DMS114 treated with DMSO at 0.1 percent for 48 hours (cell line): ENCODE results near the gene NXPE1.

Experiments used
- DNase-seq: peaks from one replicate; lab custom pipeline; 2025; ENCODE audit not compliant: unreplicated experiment; lab: John Stamatoyannopoulos, UW

Gene NXPE1

GRCh38 chr11:114563077-114563476 lies 3.4 kb upstream of the NXPE1 start:
- no peak for DNase-seq

GRCh38 chr11:114562166-114562916 lies 2.7 kb upstream of the NXPE1 start:
- no peak for DNase-seq

GRCh38 chr11:114556135-114556534 lies 3.5 kb downstream of the NXPE1 start:
- DNase-seq = no peak

GRCh38 chr11:114553642-114554041 lies 6.0 kb downstream of the NXPE1 start:
- no peak for DNase-seq

GRCh38 chr11:114551060-114551459 lies 8.6 kb downstream of the NXPE1 start:
- no peak for DNase-seq

GRCh38 chr11:114525682-114526081 lies 34.0 kb downstream of the NXPE1 start:
- no peak for DNase-seq

GRCh38 chr11:114524122-114524521 lies 35.6 kb downstream of the NXPE1 start:
- DNase-seq = no peak

- DNase-seq = no peak
These were observed 36.9 kb downstream of the NXPE1 start for GRCh38 chr11:114522818-114523217.

- DNase-seq = no peak
These were observed 48.1 kb downstream of the NXPE1 start for GRCh38 chr11:114511538-114511937.

- no peak for DNase-seq
These were observed 48.6 kb downstream of the NXPE1 start for GRCh38 chr11:114511079-114511478.

- no peak for DNase-seq
These were observed 57.8 kb downstream of the NXPE1 start for GRCh38 chr11:114501901-114502300.

GRCh38 chr11:114499756-114500155 lies 59.9 kb downstream of the NXPE1 start:
- DNase-seq = no peak

GRCh38 chr11:114496915-114497314 lies 62.8 kb downstream of the NXPE1 start:
- no peak for DNase-seq

GRCh38 chr11:114483929-114484328 lies 75.8 kb downstream of the NXPE1 start:
- DNase-seq = no peak

GRCh38 chr11:114482114-114482513 lies 77.6 kb downstream of the NXPE1 start:
- DNase-seq = no peak

GRCh38 chr11:114479331-114479730 lies 80.3 kb downstream of the NXPE1 start:
- DNase-seq = no peak

GRCh38 chr11:114478768-114479167 lies 80.9 kb downstream of the NXPE1 start:
- DNase-seq = no peak

- no peak for DNase-seq
These were observed 81.7 kb downstream of the NXPE1 start for GRCh38 chr11:114478001-114478410.

GRCh38 chr11:114472661-114473060 lies 87.0 kb downstream of the NXPE1 start:
- DNase-seq = no peak
